GM12872 (cell line): Measurements from ENCODE around the gene FBXL17.

Experiments
- CTCF ChIP-seq: IDR thresholded peaks from 3 replicates; pipeline ENCODE4 v1.5.1; 2011; ENCODE audit warnings: low read depth, mild to moderate bottlenecking, low read length, moderate library complexity; ENCODE audit not compliant: insufficient read depth

Gene FBXL17

GRCh38 chr5:107937651-107938355 is 444.1 kb downstream of the FBXL17 start:
- no peak for TF ChIP-seq CTCF

- no peak for TF ChIP-seq CTCF
These were observed 444.7 kb downstream of the FBXL17 start for GRCh38 chr5:107937204-107937603.

GRCh38 chr5:107936515-107936914 is 445.4 kb downstream of the FBXL17 start:
- TF ChIP-seq CTCF, result no peak

GRCh38 chr5:107935645-107936044 is 446.3 kb downstream of the FBXL17 start:
- no peak for TF ChIP-seq CTCF

GRCh38 chr5:107933326-107933725 is 448.6 kb downstream of the FBXL17 start:
- no peak for TF ChIP-seq CTCF

- TF ChIP-seq CTCF, result no peak
These were observed 451.0 kb downstream of the FBXL17 start for GRCh38 chr5:107930891-107931290.

- no peak for TF ChIP-seq CTCF
These were observed 451.8 kb downstream of the FBXL17 start for GRCh38 chr5:107930092-107930491.
